Uterus (tissue), 2 donors: Measurements from ENCODE around the gene BAIAP2.

Experiments used
- POLR2A ChIP-seq, 2 donors: fragments of 450-650 bp; IDR thresholded peaks; one replicate each; pipeline ENCODE4 v1.6.1; 2016; ENCODE audit warnings: antibody characterized with exemption in 2 of 2, mild to moderate bottlenecking in 1 of 2, moderate library complexity in 1 of 2
- TF ChIP-seq, protein P1 (sequence below), 4 experiments: fragments of 200-600 bp in 2 of 4; fragments of 450-650 bp in 2 of 4; sonication (generic) in 2 of 4; IDR thresholded peaks; one replicate each; pipeline ENCODE4 v1.5.1; 2016 to 2019; ENCODE audit warnings: antibody characterized with exemption in 4 of 4, mild to moderate bottlenecking in 2 of 4, moderate library complexity in 1 of 4

DNA sequence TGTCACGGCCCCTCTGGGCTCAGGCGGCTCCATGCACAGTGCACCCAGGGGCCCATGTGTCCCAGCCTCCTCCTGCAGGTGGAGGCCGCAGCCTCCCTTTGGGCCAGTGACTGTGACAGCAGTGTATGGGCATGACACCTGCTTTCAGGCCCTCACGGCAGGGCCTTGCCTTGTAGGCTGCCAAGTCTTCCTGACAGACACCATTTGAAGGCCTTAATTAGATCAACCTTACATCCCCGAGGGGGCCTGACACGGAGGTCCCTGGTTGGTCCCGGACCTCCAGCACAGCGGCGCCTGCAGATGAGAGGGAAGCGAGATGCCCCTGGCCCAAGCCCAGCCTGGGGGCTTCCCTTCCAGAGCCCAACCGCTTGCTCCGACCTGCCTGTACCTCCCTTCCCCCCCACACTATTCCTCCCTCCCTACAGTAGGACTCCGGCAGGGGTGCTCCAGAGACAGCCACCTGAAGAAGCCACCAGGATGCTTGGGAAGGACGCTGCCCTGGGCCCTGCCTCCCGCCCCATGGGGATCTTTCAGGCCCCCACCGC lies 31.9 kb downstream of the BAIAP2 start:
- TF ChIP-seq, protein P1, sequence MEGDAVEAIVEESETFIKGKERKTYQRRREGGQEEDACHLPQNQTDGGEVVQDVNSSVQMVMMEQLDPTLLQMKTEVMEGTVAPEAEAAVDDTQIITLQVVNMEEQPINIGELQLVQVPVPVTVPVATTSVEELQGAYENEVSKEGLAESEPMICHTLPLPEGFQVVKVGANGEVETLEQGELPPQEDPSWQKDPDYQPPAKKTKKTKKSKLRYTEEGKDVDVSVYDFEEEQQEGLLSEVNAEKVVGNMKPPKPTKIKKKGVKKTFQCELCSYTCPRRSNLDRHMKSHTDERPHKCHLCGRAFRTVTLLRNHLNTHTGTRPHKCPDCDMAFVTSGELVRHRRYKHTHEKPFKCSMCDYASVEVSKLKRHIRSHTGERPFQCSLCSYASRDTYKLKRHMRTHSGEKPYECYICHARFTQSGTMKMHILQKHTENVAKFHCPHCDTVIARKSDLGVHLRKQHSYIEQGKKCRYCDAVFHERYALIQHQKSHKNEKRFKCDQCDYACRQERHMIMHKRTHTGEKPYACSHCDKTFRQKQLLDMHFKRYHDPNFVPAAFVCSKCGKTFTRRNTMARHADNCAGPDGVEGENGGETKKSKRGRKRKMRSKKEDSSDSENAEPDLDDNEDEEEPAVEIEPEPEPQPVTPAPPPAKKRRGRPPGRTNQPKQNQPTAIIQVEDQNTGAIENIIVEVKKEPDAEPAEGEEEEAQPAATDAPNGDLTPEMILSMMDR (IDR thresholded peaks at IDR 0.05), result no peak
- no peak for TF ChIP-seq POLR2A (IDR thresholded peaks at IDR 0.05)
